Type B pancreatic cell (in vitro differentiated cells): Measurements from ENCODE around the gene SLC8A3. TPM values are rescaled to one million over a fixed set of nuclear protein-coding genes. Genes with fewer than 3 reads are reported as not detected.

Source experiments
- DNase-seq: peaks from one replicate; pipeline ENCODE4 v3.0.0; 2021; ENCODE audit warnings: mixed read lengths; ENCODE audit not compliant: unreplicated experiment; ENCODE audit errors: extremely low spot score
- H3K27ac Mint-ChIP-seq: 2 replicates; pipeline ENCODE4 v1.8.0; 2021; ENCODE audit warnings: mild to moderate bottlenecking, mixed read lengths
- H3K27me3 Mint-ChIP-seq: 2 replicates; pipeline ENCODE4 v1.8.0; 2021; ENCODE audit warnings: mixed read lengths
- H3K36me3 Mint-ChIP-seq: 2 replicates; pipeline ENCODE4 v1.8.0; 2021; ENCODE audit warnings: mixed read lengths
- H3K4me1 Mint-ChIP-seq: one replicate; pipeline ENCODE4 v1.8.0; 2021; ENCODE audit warnings: mixed read lengths; ENCODE audit not compliant: unreplicated experiment
- H3K4me3 Mint-ChIP-seq: 2 replicates; pipeline ENCODE4 v1.8.0; 2021; ENCODE audit warnings: mild to moderate bottlenecking, mixed read lengths
- H3K9me3 Mint-ChIP-seq: 2 replicates; pipeline ENCODE4 v1.8.0; 2021; ENCODE audit warnings: mixed read lengths
- total RNA-seq: library from RNA; stranded (reverse); gene quantifications from 2 replicates; pipeline ENCODE4 v1.2.1, GENCODE V29; 2021; ENCODE audit warnings: low replicate concordance
- TF ChIP-seq, protein P1 (sequence below): fragments of 200-600 bp; sonication (generic); conservative IDR thresholded peaks from 2 replicates; pipeline ENCODE4 v1.5.0; 2021; ENCODE audit warnings: antibody characterized with exemption, mild to moderate bottlenecking

SLC8A3 gene
- total RNA-seq, 1 donor from 2014 or later, result 7.8 TPM

DNA sequence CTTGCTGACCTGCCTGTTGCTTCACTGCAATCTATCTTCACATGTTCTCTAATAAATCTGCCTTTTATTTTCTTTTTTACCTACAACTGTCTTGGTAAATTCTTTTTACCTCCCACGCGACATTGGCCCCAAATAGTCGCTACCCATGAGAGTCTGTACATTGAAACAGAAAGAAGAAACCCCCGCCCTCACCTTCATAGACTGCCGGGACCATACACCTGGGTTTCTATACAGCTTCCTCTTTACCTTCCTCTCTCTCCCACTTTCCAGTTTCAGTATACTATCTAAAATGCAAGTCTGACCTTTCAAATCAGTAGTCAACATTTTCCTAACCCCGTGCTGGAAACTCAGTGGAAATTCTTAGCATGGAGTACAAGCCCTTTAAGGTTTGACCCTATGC lies 4.8 kb downstream of the SLC8A3 start:
- Mint-ChIP-seq H3K9me3 (no peaks in the 10 kb centered on the region), H3K4me1 (peaks cover 12% of the 10 kb centered on the region), H3K27me3 (peaks cover 34% of the 10 kb centered on the region), H3K36me3 (no peaks in the 10 kb centered on the region), H3K27ac (no peak overlapping the region), H3K4me3 (no peak overlapping the region)
- DNase-seq, result no peak
- TF ChIP-seq, protein P1, sequence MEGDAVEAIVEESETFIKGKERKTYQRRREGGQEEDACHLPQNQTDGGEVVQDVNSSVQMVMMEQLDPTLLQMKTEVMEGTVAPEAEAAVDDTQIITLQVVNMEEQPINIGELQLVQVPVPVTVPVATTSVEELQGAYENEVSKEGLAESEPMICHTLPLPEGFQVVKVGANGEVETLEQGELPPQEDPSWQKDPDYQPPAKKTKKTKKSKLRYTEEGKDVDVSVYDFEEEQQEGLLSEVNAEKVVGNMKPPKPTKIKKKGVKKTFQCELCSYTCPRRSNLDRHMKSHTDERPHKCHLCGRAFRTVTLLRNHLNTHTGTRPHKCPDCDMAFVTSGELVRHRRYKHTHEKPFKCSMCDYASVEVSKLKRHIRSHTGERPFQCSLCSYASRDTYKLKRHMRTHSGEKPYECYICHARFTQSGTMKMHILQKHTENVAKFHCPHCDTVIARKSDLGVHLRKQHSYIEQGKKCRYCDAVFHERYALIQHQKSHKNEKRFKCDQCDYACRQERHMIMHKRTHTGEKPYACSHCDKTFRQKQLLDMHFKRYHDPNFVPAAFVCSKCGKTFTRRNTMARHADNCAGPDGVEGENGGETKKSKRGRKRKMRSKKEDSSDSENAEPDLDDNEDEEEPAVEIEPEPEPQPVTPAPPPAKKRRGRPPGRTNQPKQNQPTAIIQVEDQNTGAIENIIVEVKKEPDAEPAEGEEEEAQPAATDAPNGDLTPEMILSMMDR, result no peak

DNA sequence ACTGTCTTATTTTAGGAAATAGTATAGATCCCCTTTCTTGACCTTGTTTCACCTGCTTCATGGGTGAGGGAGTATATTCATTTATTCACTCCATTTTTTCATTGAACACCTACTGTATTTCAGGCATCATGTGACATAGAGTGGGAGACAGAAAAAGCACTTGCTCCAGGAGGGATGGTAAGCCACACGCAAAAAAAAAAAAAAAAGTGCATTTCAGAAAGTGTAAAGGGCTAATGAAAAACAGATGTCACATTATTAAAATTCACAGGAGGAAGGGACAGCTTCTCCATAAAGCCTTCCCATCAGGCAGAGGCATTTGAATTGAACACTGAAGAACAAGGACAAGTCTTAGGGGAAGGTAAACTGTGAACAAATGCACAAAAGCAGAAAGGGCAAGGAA lies 7.5 kb downstream of the SLC8A3 start:
- no peaks in the 10 kb centered on the region for H3K9me3 Mint-ChIP-seq
- TF ChIP-seq, protein P1, result no peak
- H3K36me3 Mint-ChIP-seq, result no peaks in the 10 kb centered on the region
- H3K27me3 Mint-ChIP-seq, result peaks cover 18% of the 10 kb centered on the region
- peaks cover 4% of the 10 kb centered on the region for H3K4me1 Mint-ChIP-seq
- H3K4me3 Mint-ChIP-seq, result no peak overlapping the region
- no peak overlapping the region for H3K27ac Mint-ChIP-seq
- no peak for DNase-seq

- peaks cover 14% of the 10 kb centered on the region for H3K27me3 Mint-ChIP-seq
- H3K36me3 Mint-ChIP-seq, result no peaks in the 10 kb centered on the region
- H3K9me3 Mint-ChIP-seq, result no peaks in the 10 kb centered on the region
- H3K4me1 Mint-ChIP-seq, result no peaks in the 10 kb centered on the region
- TF ChIP-seq, protein P1, result no peak
- no peak overlapping the region for H3K27ac Mint-ChIP-seq
- H3K4me3 Mint-ChIP-seq, result no peak overlapping the region
- DNase-seq, result no peak
These were observed 8.0 kb downstream of the SLC8A3 start for GRCh38 chr14:70180718-70181117.

DNA sequence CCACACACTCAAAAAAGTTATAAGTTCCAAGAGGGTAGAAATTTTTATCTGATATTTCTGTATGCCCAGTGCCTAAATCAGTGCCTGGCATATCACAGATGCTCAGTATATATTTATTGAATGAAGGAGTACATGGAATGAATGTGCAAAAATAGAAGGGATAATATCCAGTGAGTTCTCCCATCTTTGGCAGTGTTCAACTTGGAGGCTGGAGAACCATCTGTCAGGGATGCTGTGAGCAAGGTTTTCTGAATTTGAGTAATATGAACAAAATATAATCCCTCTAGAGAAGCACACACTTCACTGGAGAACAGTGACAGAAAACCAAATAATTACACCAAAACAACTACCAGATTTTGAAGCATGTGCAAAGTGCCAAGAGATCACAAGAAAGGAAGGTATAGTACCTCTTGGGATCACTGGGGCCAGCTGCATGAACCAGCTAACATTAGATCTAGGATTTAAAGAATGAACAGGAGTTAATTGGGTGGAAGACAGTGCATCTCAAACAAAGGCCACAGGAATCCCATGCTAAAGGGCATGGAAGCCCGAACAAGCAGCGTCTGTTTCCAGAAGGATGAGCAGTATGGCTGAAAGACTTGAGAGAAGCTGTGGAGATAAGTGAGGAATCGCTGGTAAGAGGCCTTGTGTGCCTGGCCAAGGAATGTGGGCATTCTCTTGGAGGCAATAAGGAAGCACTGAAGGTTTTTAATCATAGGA lies 11.5 kb downstream of the SLC8A3 start:
- H3K27ac Mint-ChIP-seq, result no peak overlapping the region
- DNase-seq, result no peak
- TF ChIP-seq, protein P1, result no peak
- no peaks in the 10 kb centered on the region for H3K9me3 Mint-ChIP-seq
- peaks cover 11% of the 10 kb centered on the region for H3K27me3 Mint-ChIP-seq
- H3K4me3 Mint-ChIP-seq, result no peak overlapping the region
- no peaks in the 10 kb centered on the region for H3K36me3 Mint-ChIP-seq
- no peaks in the 10 kb centered on the region for H3K4me1 Mint-ChIP-seq

DNA sequence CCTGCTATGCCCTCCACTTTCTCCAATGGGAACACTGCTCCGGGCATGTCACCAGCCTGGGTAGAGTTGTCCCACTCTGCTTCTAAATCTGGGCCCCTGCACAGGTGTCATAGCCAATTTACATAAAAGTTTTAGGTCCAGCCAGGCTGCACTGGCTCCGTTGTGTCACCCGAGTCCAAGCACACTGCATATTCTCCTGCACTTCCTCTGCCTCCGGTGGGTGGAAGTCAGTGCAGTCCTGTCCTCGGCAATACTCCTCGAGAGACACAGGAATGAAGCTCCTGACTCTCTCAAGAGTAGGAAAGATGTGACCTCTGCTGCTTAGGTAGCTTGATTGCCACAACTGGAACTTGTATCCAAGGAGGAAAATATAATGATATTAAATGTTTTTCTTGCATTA lies 15.2 kb downstream of the SLC8A3 start:
- H3K4me1 Mint-ChIP-seq, result no peaks in the 10 kb centered on the region
- peaks cover 11% of the 10 kb centered on the region for H3K27me3 Mint-ChIP-seq
- H3K4me3 Mint-ChIP-seq, result no peak overlapping the region
- H3K9me3 Mint-ChIP-seq, result peaks cover 6% of the 10 kb centered on the region
- H3K36me3 Mint-ChIP-seq, result no peaks in the 10 kb centered on the region
- TF ChIP-seq, protein P1, result no peak
- no peak overlapping the region for H3K27ac Mint-ChIP-seq
- no peak for DNase-seq
